ENCODE data around the gene LRRC75A.

The LRRC75A gene

DNA sequence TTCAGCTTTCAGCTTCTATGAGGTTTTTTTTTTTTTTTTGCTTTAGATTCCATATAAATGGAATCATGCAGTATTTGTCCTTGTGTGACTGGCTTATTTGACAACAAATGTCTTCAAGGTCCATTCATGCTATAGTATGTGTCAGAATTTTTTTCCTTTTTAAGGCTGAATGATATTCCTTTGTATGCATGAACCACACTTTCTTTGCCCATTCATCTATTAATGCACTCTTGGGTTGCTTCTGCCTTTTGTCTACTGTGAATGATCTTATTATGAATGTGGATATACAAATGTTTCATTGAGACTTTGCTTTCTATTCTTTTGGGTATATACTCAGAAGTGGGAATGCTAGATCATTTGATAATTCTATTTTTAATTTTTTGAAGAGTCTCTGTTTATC is 27.0 kb upstream of the LRRC75A start:
- no peaks in the 10 kb centered on the region for H3K36me3 ChIP-seq (ENCODE audit: insufficient read depth, low read length)
- no peaks in the 10 kb centered on the region for H4K20me1 ChIP-seq (ENCODE audit: insufficient read depth, low read length)
- H3K4me3 ChIP-seq (ENCODE audit: low read depth, low read length, poor library complexity, severe bottlenecking) = no peak overlapping the region
- no peaks in the 10 kb centered on the region for H3K9me2 ChIP-seq (ENCODE audit: low read depth, low read length)
- H3K4me2 ChIP-seq (ENCODE audit: low read length) = no peak overlapping the region
- no peak overlapping the region for H3K9ac ChIP-seq (ENCODE audit: low read length)
- H3K4me1 ChIP-seq (ENCODE audit: insufficient read depth, low read length, severe bottlenecking) = no peaks in the 10 kb centered on the region
- TF ChIP-seq, protein P1, sequence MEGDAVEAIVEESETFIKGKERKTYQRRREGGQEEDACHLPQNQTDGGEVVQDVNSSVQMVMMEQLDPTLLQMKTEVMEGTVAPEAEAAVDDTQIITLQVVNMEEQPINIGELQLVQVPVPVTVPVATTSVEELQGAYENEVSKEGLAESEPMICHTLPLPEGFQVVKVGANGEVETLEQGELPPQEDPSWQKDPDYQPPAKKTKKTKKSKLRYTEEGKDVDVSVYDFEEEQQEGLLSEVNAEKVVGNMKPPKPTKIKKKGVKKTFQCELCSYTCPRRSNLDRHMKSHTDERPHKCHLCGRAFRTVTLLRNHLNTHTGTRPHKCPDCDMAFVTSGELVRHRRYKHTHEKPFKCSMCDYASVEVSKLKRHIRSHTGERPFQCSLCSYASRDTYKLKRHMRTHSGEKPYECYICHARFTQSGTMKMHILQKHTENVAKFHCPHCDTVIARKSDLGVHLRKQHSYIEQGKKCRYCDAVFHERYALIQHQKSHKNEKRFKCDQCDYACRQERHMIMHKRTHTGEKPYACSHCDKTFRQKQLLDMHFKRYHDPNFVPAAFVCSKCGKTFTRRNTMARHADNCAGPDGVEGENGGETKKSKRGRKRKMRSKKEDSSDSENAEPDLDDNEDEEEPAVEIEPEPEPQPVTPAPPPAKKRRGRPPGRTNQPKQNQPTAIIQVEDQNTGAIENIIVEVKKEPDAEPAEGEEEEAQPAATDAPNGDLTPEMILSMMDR (IDR thresholded peaks at IDR 0.05; ENCODE audit: low read length) = no peak
- no peak for TF ChIP-seq EZH2 (IDR thresholded peaks at IDR 0.05; ENCODE audit: borderline replicate concordance, low read length)
- no peaks in the 10 kb centered on the region for H3K79me2 ChIP-seq (ENCODE audit: insufficient read depth, low read length)
- H3F3A ChIP-seq (ENCODE audit: insufficient read depth, low read length) = no peaks in the 10 kb centered on the region
- H3K27me3 ChIP-seq (ENCODE audit: insufficient read depth, low read length) = no peaks in the 10 kb centered on the region; the same call in 1 of the 2 replicates
- no peak overlapping the region for H3K27ac ChIP-seq (ENCODE audit: low read depth, low read length, poor library complexity, severe bottlenecking)
- no peak overlapping the region for H2AFZ ChIP-seq (ENCODE audit: low read length)
- H3K9me3 ChIP-seq (ENCODE audit: low read length) = no peaks in the 10 kb centered on the region

DNA sequence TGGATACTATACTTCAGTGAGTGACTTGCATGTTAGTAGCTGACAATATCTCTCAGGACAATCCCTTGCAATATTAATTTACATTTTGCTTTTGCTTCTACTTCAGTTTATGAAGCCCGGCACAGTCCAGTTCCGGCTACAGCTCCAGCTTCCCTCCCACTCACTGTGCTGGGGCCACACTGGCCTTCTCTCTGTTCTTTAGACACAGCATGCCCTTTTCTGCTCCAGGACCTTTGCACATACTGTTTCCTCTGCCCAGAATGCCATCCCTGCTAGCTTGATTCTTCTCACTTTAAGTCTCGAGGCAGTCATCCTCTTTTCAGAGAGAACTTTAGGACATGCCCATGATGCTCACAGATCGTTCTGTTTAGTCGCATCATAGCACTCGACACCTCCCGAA is 25.5 kb upstream of the LRRC75A start:
- Histone ChIP-seq H4K20me1 (ENCODE audit: insufficient read depth, low read length) (no peaks in the 10 kb centered on the region), H3K4me1 (ENCODE audit: insufficient read depth, low read length, severe bottlenecking) (no peaks in the 10 kb centered on the region), H3K36me3 (ENCODE audit: insufficient read depth, low read length) (no peaks in the 10 kb centered on the region), H3F3A (ENCODE audit: insufficient read depth, low read length) (no peaks in the 10 kb centered on the region), H3K4me2 (ENCODE audit: low read length) (no peak overlapping the region), H3K9me2 (ENCODE audit: low read depth, low read length) (no peaks in the 10 kb centered on the region), H3K4me3 (ENCODE audit: low read depth, low read length, poor library complexity, severe bottlenecking) (no peak overlapping the region), H3K9ac (ENCODE audit: low read length) (no peak overlapping the region), H3K79me2 (ENCODE audit: insufficient read depth, low read length) (no peaks in the 10 kb centered on the region), H3K27ac (ENCODE audit: low read depth, low read length, poor library complexity, severe bottlenecking) (no peak overlapping the region), H2AFZ (ENCODE audit: low read length) (no peak overlapping the region), H3K27me3 (ENCODE audit: insufficient read depth, low read length) (no peaks in the 10 kb centered on the region; the same call in 1 of the 2 replicates), H3K9me3 (ENCODE audit: low read length) (no peaks in the 10 kb centered on the region)
- TF ChIP-seq EZH2 (IDR thresholded peaks at IDR 0.05; ENCODE audit: borderline replicate concordance, low read length) = no peak
- TF ChIP-seq, protein P1 (IDR thresholded peaks at IDR 0.05; ENCODE audit: low read length) = no peak

DNA sequence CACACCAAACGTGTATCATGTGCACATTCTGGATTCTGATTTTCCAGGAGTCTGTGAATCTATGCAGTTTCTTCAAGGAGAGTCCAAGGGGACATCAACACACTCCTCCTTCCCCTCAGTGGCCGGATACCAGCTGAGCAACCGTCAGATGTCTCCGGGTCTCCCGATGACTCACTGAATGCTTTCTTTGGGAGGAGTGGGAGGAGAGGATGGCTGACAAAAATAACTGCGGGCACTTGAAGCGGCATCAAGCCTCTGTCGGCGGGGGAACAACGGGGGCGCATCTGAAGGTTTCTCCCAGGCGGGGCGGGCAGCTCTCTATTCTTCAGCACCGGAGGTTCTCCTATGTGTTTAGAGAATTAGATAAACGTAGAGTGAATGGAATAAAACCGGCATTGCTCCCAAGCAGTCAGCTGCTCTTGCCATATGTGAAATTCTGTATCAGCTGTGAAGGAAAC is 24.6 kb upstream of the LRRC75A start:
- Histone ChIP-seq H3K9me2 (ENCODE audit: low read depth, low read length) (no peaks in the 10 kb centered on the region), H2AFZ (ENCODE audit: low read length) (no peak overlapping the region), H3K4me2 (ENCODE audit: low read length) (no peak overlapping the region), H3K4me3 (ENCODE audit: low read depth, low read length, poor library complexity, severe bottlenecking) (no peak overlapping the region), H3K36me3 (ENCODE audit: insufficient read depth, low read length) (no peaks in the 10 kb centered on the region), H3K9me3 (ENCODE audit: low read length) (no peaks in the 10 kb centered on the region), H4K20me1 (ENCODE audit: insufficient read depth, low read length) (no peaks in the 10 kb centered on the region), H3K9ac (ENCODE audit: low read length) (no peak overlapping the region), H3F3A (ENCODE audit: insufficient read depth, low read length) (no peaks in the 10 kb centered on the region), H3K27me3 (ENCODE audit: insufficient read depth, low read length) (no peaks in the 10 kb centered on the region; the same call in 1 of the 2 replicates), H3K79me2 (ENCODE audit: insufficient read depth, low read length) (no peaks in the 10 kb centered on the region), H3K27ac (ENCODE audit: low read depth, low read length, poor library complexity, severe bottlenecking) (no peak overlapping the region), H3K4me1 (ENCODE audit: insufficient read depth, low read length, severe bottlenecking) (no peaks in the 10 kb centered on the region)
- no peak for TF ChIP-seq EZH2 (IDR thresholded peaks at IDR 0.05; ENCODE audit: borderline replicate concordance, low read length)
- TF ChIP-seq, protein P1 (IDR thresholded peaks at IDR 0.05; ENCODE audit: low read length) = no peak
